SK-N-SH treated with all-trans-retinoic acid at 6 μM for 48 hours (cell line): Measurements from ENCODE around the gene MGAT5B.

ENCODE experiments used
- ATAC-seq: fragments of 200-7000 bp; cut with Tn5 transposase; 3 replicates; pipeline ENCODE4 v1.9.1; 2020; ENCODE audit warnings: mild to moderate bottlenecking, moderate library complexity
- ARNTL ChIP-seq: fragments of 450-650 bp; formaldehyde crosslinking; IDR thresholded peaks from 2 replicates; pipeline ENCODE4 v1.5.0; 2020; ENCODE audit warnings: low read depth, mild to moderate bottlenecking, moderate library complexity, borderline replicate concordance
- BACH2 ChIP-seq: fragments of 250-450 bp; sonication (Bioruptor Pico); IDR thresholded peaks from 2 replicates; pipeline ENCODE4 v1.9.0; 2021; ENCODE audit warnings: mild to moderate bottlenecking, borderline replicate concordance
- CREB5 ChIP-seq: fragments of 250-450 bp; sonication (Bioruptor Pico); IDR thresholded peaks from 2 replicates; pipeline ENCODE4 v1.5.1; 2020; ENCODE audit warnings: low read depth, mild to moderate bottlenecking, moderate library complexity
- CSDC2 ChIP-seq: fragments of 250-450 bp; sonication (Bioruptor Pico); IDR thresholded peaks from 2 replicates; pipeline ENCODE4 v1.5.0; 2020; ENCODE audit warnings: mild to moderate bottlenecking, moderate library complexity
- CSRNP3 ChIP-seq: fragments of 250-450 bp; sonication (Bioruptor Pico); IDR thresholded peaks from 2 replicates; pipeline ENCODE4 v1.5.1; 2021; ENCODE audit warnings: mild to moderate bottlenecking, moderate library complexity
- ISL1 ChIP-seq: fragments of 250-450 bp; sonication (Bioruptor Pico); IDR thresholded peaks from 2 replicates; pipeline ENCODE4 v2.1.2; 2022; ENCODE audit warnings: mild to moderate bottlenecking, moderate library complexity
- OSR1 ChIP-seq: fragments of 250-450 bp; sonication (Bioruptor Pico); IDR thresholded peaks from 2 replicates; pipeline ENCODE4 v1.8.0; 2022; ENCODE audit warnings: moderate library complexity, mild to moderate bottlenecking, inconsistent platforms
- PATZ1 ChIP-seq: fragments of 250-450 bp; sonication (Bioruptor Pico); IDR thresholded peaks from 2 replicates; pipeline ENCODE4 v1.8.0; 2020; ENCODE audit warnings: mild to moderate bottlenecking, moderate library complexity, borderline replicate concordance
- PPARA ChIP-seq: fragments of 250-450 bp; sonication (Bioruptor Pico); IDR thresholded peaks from 2 replicates; pipeline ENCODE4 v1.5.0; 2020; ENCODE audit warnings: mild to moderate bottlenecking, borderline replicate concordance
- SNAI2 ChIP-seq: fragments of 250-450 bp; sonication (Bioruptor Pico); IDR thresholded peaks from 2 replicates; pipeline ENCODE4 v1.5.0; 2020; ENCODE audit warnings: mild to moderate bottlenecking, moderate library complexity
- TOX ChIP-seq: fragments of 250-450 bp; sonication (Bioruptor Pico); IDR thresholded peaks from 2 replicates; pipeline ENCODE4 v1.8.0; 2021; ENCODE audit warnings: mild to moderate bottlenecking, moderate library complexity, borderline replicate concordance
- TSHZ2 ChIP-seq: fragments of 250-450 bp; sonication (Bioruptor Pico); IDR thresholded peaks from 2 replicates; pipeline ENCODE4 v1.5.0; 2020; ENCODE audit warnings: mild to moderate bottlenecking, moderate library complexity
- ZNF565 ChIP-seq: fragments of 450-650 bp; formaldehyde crosslinking; conservative IDR thresholded peaks from 2 replicates; pipeline ENCODE4 v1.5.0; 2020; ENCODE audit warnings: low read depth, mild to moderate bottlenecking, moderate library complexity

Gene MGAT5B

GRCh38 chr17:76824093-76824492 lies 44.1 kb upstream of the MGAT5B start (continued):
- no peak for TF ChIP-seq TOX (CRISPR knock-in tag)

- ATAC-seq: peak; percentile 32
- no peak for TF ChIP-seq PATZ1 (CRISPR knock-in tag)
- TF ChIP-seq ISL1 (CRISPR knock-in tag): no peak
- no peak for TF ChIP-seq CSDC2 (CRISPR knock-in tag)
- no peak for TF ChIP-seq CSRNP3 (CRISPR knock-in tag)
- TF ChIP-seq ZNF565 (CRISPR knock-in tag): no peak
- no peak for TF ChIP-seq OSR1 (CRISPR knock-in tag)
- no peak for TF ChIP-seq ARNTL (CRISPR knock-in tag)
Observed at GRCh38 chr17:76826330-76827068, 41.7 kb upstream of the MGAT5B start.

- TF ChIP-seq SNAI2 (CRISPR knock-in tag) (no peak), CREB5 (no peak), OSR1 (CRISPR knock-in tag) (no peak), ZNF565 (CRISPR knock-in tag) (no peak), PPARA (CRISPR knock-in tag) (no peak)
- ATAC-seq: no peak
Observed at GRCh38 chr17:76827736-76828135, 40.5 kb upstream of the MGAT5B start.

GRCh38 chr17:76830987-76831715 lies 37.1 kb upstream of the MGAT5B start:
- no peak for TF ChIP-seq TSHZ2 (CRISPR knock-in tag)
- ATAC-seq: no peak

- TF ChIP-seq PATZ1 (CRISPR knock-in tag): no peak
- TF ChIP-seq BACH2 (CRISPR knock-in tag): no peak
- ATAC-seq: no peak
Observed at GRCh38 chr17:76833034-76833644, 35.1 kb upstream of the MGAT5B start.
